B cell (primary cell): ENCODE data around the gene TIPIN. TPM values are rescaled to one million over a fixed set of nuclear protein-coding genes. Genes with fewer than 3 reads are reported as not detected.

Experiments used
- ATAC-seq: fragments of 200-7000 bp; cut with Tn5 transposase; one replicate; pipeline ENCODE4 v1.10.0; 2021; ENCODE audit warnings: low read depth, mild to moderate bottlenecking, moderate number of reproducible peaks, moderate library complexity
- CTCF ChIA-PET: fragments of 350-600 bp; sonication (Branson Sonifier 250); formaldehyde crosslinking; loops from one replicate; lab custom pipeline; 2021; ENCODE audit warnings: antibody characterized with exemption, inconsistent platforms; lab: Charles Lee
- POLR2A ChIA-PET: fragments of 350-600 bp; sonication (Branson Sonifier 250); formaldehyde crosslinking; loops from one replicate; lab custom pipeline; 2021; ENCODE audit warnings: antibody characterized with exemption; lab: Charles Lee
- DNase-seq: peaks from one replicate; pipeline ENCODE4 v3.0.0; 2013
- H2AFZ ChIP-seq: 2 replicates; pipeline ENCODE4 v1.6.1; 2012; ENCODE audit warnings: mild to moderate bottlenecking, low read depth, low read length; ENCODE audit not compliant: insufficient read depth, poor library complexity, severe bottlenecking
- H3K27ac ChIP-seq, 2 donors: 1 replicate in 1 of 2; 2 replicates in 1 of 2; pipeline ENCODE4 v1.5.1; 2012 to 2013; ENCODE audit warnings: low read length in 2 of 2, mild to moderate bottlenecking in 2 of 2, moderate library complexity in 1 of 2
- H3K27me3 ChIP-seq, 4 experiments: fragments of 200-600 bp in 1 of 4; sonication (generic) in 1 of 4; replicated peaks in 1 of 4; 1 replicate in 2 of 4; 2 replicates in 2 of 4; pipeline versions ENCODE4 v1.6.1 to v1.7.0; 2013 to 2016; ENCODE audit warnings: low read length in 3 of 4, mild to moderate bottlenecking in 2 of 4, mixed read lengths in 1 of 4, moderate library complexity in 1 of 4; ENCODE audit not compliant: insufficient read depth in 4 of 4, control insufficient read depth in 3 of 4; ENCODE audit errors: control extremely low read depth in 1 of 4
- H3K36me3 ChIP-seq, 2 experiments: replicated peaks in 1 of 2; 1 replicate in 1 of 2; 2 replicates in 1 of 2; pipeline versions ENCODE4 v1.6.1 to v1.7.1; 2013; ENCODE audit warnings: low read length in 1 of 2; ENCODE audit not compliant: insufficient read depth in 2 of 2, control insufficient read depth in 1 of 2; ENCODE audit errors: control extremely low read depth in 1 of 2, extremely low read depth in 1 of 2
- H3K4me1 ChIP-seq, 2 donors: fragments of 200-600 bp in 1 of 2; sonication (generic) in 1 of 2; 1 replicate in 1 of 2; 2 replicates in 1 of 2; pipeline versions ENCODE4 v1.5.1 to v1.6.1; 2013 to 2017; ENCODE audit warnings: low read length in 2 of 2; ENCODE audit not compliant: control insufficient read depth in 2 of 2, insufficient read depth in 2 of 2
- H3K4me2 ChIP-seq: replicated peaks from 2 replicates; pipeline ENCODE3; 2012; ENCODE audit warnings: mild to moderate bottlenecking, low read depth, low read length; ENCODE audit not compliant: poor library complexity, severe bottlenecking
- H3K4me3 ChIP-seq, 5 experiments: fragments of 200-600 bp in 1 of 5; sonication (generic) in 1 of 5; 1 replicate in 3 of 5; 2 replicates in 2 of 5; pipeline versions ENCODE4 v1.5.1 to v1.7.0; 2011 to 2016; ENCODE audit warnings: low read length in 4 of 5, mild to moderate bottlenecking in 4 of 5, low read depth in 2 of 5, control low read depth in 1 of 5, moderate library complexity in 1 of 5; ENCODE audit not compliant: insufficient read depth in 1 of 5; ENCODE audit errors: control extremely low read depth in 1 of 5, extremely low read depth in 1 of 5
- H3K79me2 ChIP-seq: fragments of 200-600 bp; sonication (generic); one replicate; pipeline ENCODE4 v1.6.0; 2016; ENCODE audit warnings: low read length; ENCODE audit not compliant: control insufficient read depth, insufficient read depth
- H3K9ac ChIP-seq: fragments of 200-600 bp; sonication (generic); 2 replicates; pipeline ENCODE4 v1.6.1; 2017; ENCODE audit warnings: mild to moderate bottlenecking, low read length, moderate library complexity
- H3K9me3 ChIP-seq, 3 donors: one replicate each; pipeline versions ENCODE4 v1.6.1 to v1.7.1; 2013; ENCODE audit warnings: low read length in 2 of 3; ENCODE audit not compliant: control insufficient read depth in 2 of 3, insufficient read depth in 1 of 3; ENCODE audit errors: control extremely low read depth in 1 of 3
- H4K20me1 ChIP-seq: 2 replicates; pipeline ENCODE4 v1.6.0; 2012; ENCODE audit warnings: mild to moderate bottlenecking, low read length; ENCODE audit not compliant: insufficient read depth, control insufficient read depth, poor library complexity, severe bottlenecking
- H3K27ac Mint-ChIP-seq: one replicate; pipeline ENCODE4 v1.8.0; 2021; ENCODE audit warnings: mixed read lengths
- H3K27me3 Mint-ChIP-seq: one replicate; pipeline ENCODE4 v1.8.0; 2021; ENCODE audit warnings: mixed read lengths
- H3K4me1 Mint-ChIP-seq: one replicate; pipeline ENCODE4 v1.8.0; 2021; ENCODE audit warnings: mixed read lengths
- H3K4me3 Mint-ChIP-seq: one replicate; pipeline ENCODE4 v1.8.0; 2021; ENCODE audit warnings: mixed read lengths
- H3K9me3 Mint-ChIP-seq: one replicate; pipeline ENCODE4 v1.8.0; 2022; ENCODE audit warnings: mixed read lengths; ENCODE audit not compliant: insufficient read depth
- CTCF ChIP-seq: fragments of 200-600 bp; IDR thresholded peaks from one replicate; pipeline ENCODE4 v1.8.0; 2022; ENCODE audit warnings: antibody characterized with exemption, mild to moderate bottlenecking
- EZH2 ChIP-seq: IDR thresholded peaks from 2 replicates; pipeline ENCODE4 v1.6.1; 2012; ENCODE audit warnings: borderline replicate concordance, low read depth, mild to moderate bottlenecking, moderate library complexity, low read length; ENCODE audit not compliant: insufficient read depth, poor library complexity, severe bottlenecking
- WGBS: methylation state at CpG from one replicate; pipeline ENCODE4 v1.1.5; 2013; ENCODE audit warnings: missing lambda C conversion rate; ENCODE audit not compliant: insufficient coverage; 5-methylcytosine and 5-hydroxymethylcytosine counted together
- intact Hi-C: fragments of 100-400 bp; cut with micrococcal nuclease; formaldehyde crosslinking; loops from one replicate; pipeline ENCODE4 v1.10.0; 2022
- polyA plus RNA-seq: library from polyadenylated mRNA; depleted of rRNA; stranded (reverse); fragments of >200 nt; gene quantifications from 2 replicates; pipeline ENCODE4 v1.2.3, GENCODE V29; 2012
- total RNA-seq, 2 donors: library from RNA; stranded (reverse); fragments of 120-200 nt in 1 of 2; gene quantifications; 1 replicate in 1 of 2; 2 replicates in 1 of 2; pipeline versions ENCODE4 v1.2.3 to v1.2.4, GENCODE V29; 2013 to 2022

TIPIN gene
- total and polyA plus RNA-seq, 2 donors (not counting 1 experiment from before 2014, with no cell fraction given), result 4.1 to 8.8 TPM

- H2AFZ ChIP-seq, result peak within 1 kb of the TSS; percentile 99
- peaks cover 20 to 26% of the 10 kb centered on the region in 2 donors for H3K4me1 ChIP-seq
- WGBS, result under 1% methylated on average over 92 of the region's 92 CpGs
- intact Hi-C loops, result loop anchor here (2.0 kb wide), 3 partner anchors 93 to 211 kb away; partner anchors contain the start of genes MAP2K1, RPL4, SNAPC5 and ZWILCH
- peak within 1 kb of the TSS; percentile 89 for H3K4me3 Mint-ChIP-seq
- POLR2A ChIA-PET, result interaction anchor here (1.0 to 1.2 kb wide), 3 partner anchors 205 to 425 kb away, joined by 3 to 5 read pairs (median 4); partner anchors contain the start of genes RAB11A, RPL4, SNAPC5 and ZWILCH
- peaks cover 35% of the 10 kb centered on the region for H3K79me2 ChIP-seq
- peak within 1 kb of the TSS; percentile 50 to 90 (median 61) for H3K4me3 ChIP-seq
- CTCF ChIA-PET, result interaction anchor here (0.6 to 1.6 kb wide), 6 partner anchors 204 to 697 kb away, joined by 3 to 5 read pairs (median 4); partner anchors contain the start of gene SNAPC5
- no peaks in the 10 kb centered on the region for H3K9me3 Mint-ChIP-seq
- no peak for TF ChIP-seq CTCF
- TF ChIP-seq EZH2, result no peak
- H3K9me3 ChIP-seq, result no peaks in the 10 kb centered on the region
- no peaks in the 10 kb centered on the region for H3K27me3 Mint-ChIP-seq
- H3K27ac ChIP-seq, result peak within 1 kb of the TSS; percentile 92 to 93
- H3K4me2 ChIP-seq, result peak within 1 kb of the TSS; percentile 77
- DNase-seq (peak; percentile 84), ATAC-seq (peak; percentile 80)
- peak within 1 kb of the TSS; percentile 87 for H3K9ac ChIP-seq
- no peaks in the 10 kb centered on the region for H4K20me1 ChIP-seq
- H3K27ac Mint-ChIP-seq, result peak within 1 kb of the TSS; percentile 93
- peaks cover 31% of the 10 kb centered on the region for H3K4me1 Mint-ChIP-seq
- peaks cover 0 to 1% of the 10 kb centered on the region in 2 experiments for H3K36me3 ChIP-seq
- H3K27me3 ChIP-seq, result no peaks in the 10 kb centered on the region
Observed at GRCh38 chr15:66293419-66294156, 62.9 kb downstream of the TIPIN start, which contains the start of gene DIS3L. Gene DIS3L (plus strand): TSS chr15:66293568. CDS start chr15:66293597, 29 bp downstream.
